ENCODE data around the gene NEMP2. TPM values are rescaled to one million over a fixed set of nuclear protein-coding genes. Genes with fewer than 3 reads are reported as not detected.

The NEMP2 gene
- total RNA-seq, 1 donor from 2014 or later, result 0.43 TPM

- intact Hi-C loops (cut with DNase I), result no loop called here
- Histone ChIP-seq H3K9me3 (no peaks in the 10 kb centered on the region), H3K27me3 (no peaks in the 10 kb centered on the region), H3K4me3 (no peak overlapping the region), H3K27ac (no peak overlapping the region), H3K36me3 (no peaks in the 10 kb centered on the region), H3K4me1 (no peaks in the 10 kb centered on the region)
- no peak for DNase-seq (ENCODE audit: low spot score in 2 of 2)
- no peak for TF ChIP-seq CTCF (IDR thresholded peaks at IDR 0.05)
Observed at GRCh38 chr2:190456833-190457232, 77.7 kb downstream of the NEMP2 start.

GRCh38 chr2:190455358-190456095, 79.0 kb downstream of the NEMP2 start:
- intact Hi-C loops (cut with DNase I), result no loop called here

GRCh38 chr2:190454795-190455194, 79.7 kb downstream of the NEMP2 start:
- Histone ChIP-seq H3K4me1 (no peaks in the 10 kb centered on the region), H3K36me3 (no peaks in the 10 kb centered on the region), H3K27ac (no peak overlapping the region), H3K27me3 (no peaks in the 10 kb centered on the region), H3K4me3 (no peak overlapping the region), H3K9me3 (no peaks in the 10 kb centered on the region)
- intact Hi-C loops (cut with DNase I), result no loop called here
- DNase-seq (ENCODE audit: low spot score in 2 of 2), result no peak
- no peak for TF ChIP-seq CTCF (IDR thresholded peaks at IDR 0.05)

More at GRCh38 chr2:190455358-190456095, 79.0 kb downstream of the NEMP2 start:
- no peaks in the 10 kb centered on the region for H3K9me3 ChIP-seq
- no peak overlapping the region for H3K4me3 ChIP-seq
- TF ChIP-seq CTCF (IDR thresholded peaks at IDR 0.05), result no peak
- H3K27ac ChIP-seq, result no peak overlapping the region
- H3K4me1 ChIP-seq, result no peaks in the 10 kb centered on the region
- no peak for DNase-seq (ENCODE audit: low spot score in 2 of 2)
- no peaks in the 10 kb centered on the region for H3K27me3 ChIP-seq
- no peaks in the 10 kb centered on the region for H3K36me3 ChIP-seq

Other genes with a start within 250 kb of the NEMP2 start
- gene HIBCH, start 214.9 kb downstream of the NEMP2 start, total RNA-seq, result 3.7 TPM
- 13.3 TPM for gene INPP1, start 191.1 kb downstream of the NEMP2 start, total RNA-seq
- gene MFSD6, start 126.4 kb downstream of the NEMP2 start, total RNA-seq, result 53.2 TPM
- gene NAB1, start 114.4 kb upstream of the NEMP2 start, total RNA-seq, result 63.2 TPM